8988T (cell line): ENCODE measurements around the gene WTIP.
"Not testable (repeated sequence)": the region's sequence is repeated elsewhere in the genome, so short reads cannot be mapped to it uniquely, and the experiment has no call there.

ENCODE experiments used
- DNase-seq: peaks from one replicate; pipeline ENCODE4 v3.0.0; 2011

WTIP gene

GRCh38 chr19:34504273-34504808 lies 22.8 kb downstream of the WTIP start:
- DNase-seq, result no peak

GRCh38 chr19:34504809-34505291 lies 23.3 kb downstream of the WTIP start:
- DNase-seq, result no peak

DNA sequence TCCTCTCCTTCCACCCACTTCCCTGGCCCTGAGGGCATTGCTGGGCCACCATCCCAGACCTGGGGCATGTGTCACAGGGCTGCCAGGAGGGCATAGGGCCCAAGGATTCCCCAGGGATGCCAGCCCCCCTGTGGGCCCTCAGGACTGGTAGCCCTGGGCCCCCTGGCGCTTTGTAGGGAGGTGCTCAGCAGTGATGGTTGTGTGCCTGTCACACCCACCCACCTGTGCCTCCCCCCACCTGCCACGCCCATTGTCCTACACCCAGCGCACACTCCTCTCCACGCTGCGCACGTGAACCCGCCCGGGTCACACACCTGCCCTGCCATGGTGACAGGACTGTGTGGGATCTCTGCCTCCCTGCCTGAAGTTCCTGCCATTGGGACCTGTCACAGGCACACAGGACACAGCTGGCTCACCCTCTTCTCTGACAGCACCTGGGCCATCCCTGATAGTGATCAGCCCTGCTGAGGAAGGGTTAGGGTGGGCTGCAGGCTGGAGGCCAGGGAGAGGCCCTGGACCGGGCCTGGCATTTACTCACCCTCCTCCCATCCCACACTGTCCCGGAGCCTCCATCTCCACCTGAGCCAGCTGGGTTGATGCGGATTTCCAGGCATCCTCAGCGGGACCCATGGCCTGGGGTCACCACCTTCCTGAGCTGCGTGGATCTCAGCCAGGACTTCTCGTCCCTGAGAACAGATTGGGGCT lies 23.9 kb downstream of the WTIP start:
- no peak for DNase-seq

GRCh38 chr19:34506026-34506370 lies 24.4 kb downstream of the WTIP start:
- no peak for DNase-seq

GRCh38 chr19:34507414-34508067 lies 26.0 kb downstream of the WTIP start:
- DNase-seq, result no peak

GRCh38 chr19:34508540-34508939 lies 27.0 kb downstream of the WTIP start:
- no peak for DNase-seq

DNA sequence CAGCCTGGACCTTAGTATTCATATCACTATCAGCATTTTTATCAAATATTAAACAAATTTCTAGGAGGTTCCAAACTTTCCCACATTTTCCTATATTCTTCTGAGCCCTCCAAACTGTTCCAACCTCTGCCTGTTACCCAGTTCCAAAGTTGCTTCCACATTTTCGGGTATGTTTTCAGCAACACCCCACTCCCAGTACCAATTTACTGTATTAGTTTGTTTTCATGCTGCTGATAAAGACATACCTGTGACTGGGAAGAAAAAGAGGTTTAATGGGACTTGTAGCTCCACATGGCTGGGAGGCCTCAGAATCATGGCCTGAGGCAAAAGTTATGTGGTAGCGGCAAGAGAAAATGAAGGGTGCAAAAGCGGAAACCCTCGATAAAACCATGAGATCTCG lies 29.3 kb downstream of the WTIP start:
- DNase-seq, result not testable (repeated sequence)

DNA sequence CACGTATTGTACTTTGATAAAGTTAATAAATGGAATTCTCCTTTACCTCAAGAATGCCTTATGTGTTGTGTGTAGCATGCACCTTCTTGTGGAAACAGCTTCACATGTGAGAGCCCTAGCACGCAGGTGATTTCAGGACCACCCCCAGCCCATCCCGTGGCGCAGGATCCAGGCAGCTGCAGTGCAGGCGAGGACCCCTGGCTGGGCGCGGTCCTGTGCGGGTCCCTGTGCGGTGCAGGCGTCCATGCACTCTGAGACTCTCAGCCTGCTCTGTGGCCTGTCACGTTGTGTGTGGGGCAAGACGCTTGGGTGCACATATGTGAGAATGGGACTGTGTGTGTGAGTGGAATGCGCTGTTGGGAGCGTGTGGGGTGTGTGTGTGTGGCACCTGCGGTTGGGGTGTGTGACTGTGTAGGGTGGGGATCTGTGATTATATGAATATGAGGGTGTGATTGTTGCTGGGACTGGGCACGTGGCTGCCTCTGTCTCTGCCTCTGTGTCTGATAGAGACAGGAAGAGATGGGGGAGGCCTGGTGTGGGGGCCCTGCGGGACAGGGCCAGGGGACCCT lies 30.8 kb downstream of the WTIP start:
- DNase-seq, result no peak

GRCh38 chr19:34513767-34514166 lies 32.2 kb downstream of the WTIP start:
- DNase-seq, result no peak

GRCh38 chr19:34519602-34520001 lies 38.0 kb downstream of the WTIP start:
- no peak for DNase-seq

GRCh38 chr19:34523408-34523807 lies 41.9 kb downstream of the WTIP start:
- no peak for DNase-seq

DNA sequence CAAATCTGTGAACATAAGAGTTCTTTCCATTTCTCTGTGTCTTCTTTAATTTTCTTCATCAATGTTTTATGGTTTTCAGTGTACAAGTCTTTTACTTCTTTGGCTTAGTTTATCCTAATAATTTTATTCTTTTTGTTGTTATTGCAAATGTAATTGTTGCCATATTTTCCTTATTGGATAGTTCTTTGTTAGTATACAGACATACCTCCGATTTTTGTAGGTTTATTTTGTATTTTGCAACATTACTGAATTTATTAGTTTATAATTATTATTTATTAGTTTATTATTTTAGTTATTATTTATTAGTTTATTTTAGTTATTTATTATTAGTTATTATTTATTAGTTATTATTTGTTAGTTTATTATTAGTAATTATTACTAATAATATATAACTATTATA lies 43.4 kb downstream of the WTIP start:
- DNase-seq, result no peak

DNA sequence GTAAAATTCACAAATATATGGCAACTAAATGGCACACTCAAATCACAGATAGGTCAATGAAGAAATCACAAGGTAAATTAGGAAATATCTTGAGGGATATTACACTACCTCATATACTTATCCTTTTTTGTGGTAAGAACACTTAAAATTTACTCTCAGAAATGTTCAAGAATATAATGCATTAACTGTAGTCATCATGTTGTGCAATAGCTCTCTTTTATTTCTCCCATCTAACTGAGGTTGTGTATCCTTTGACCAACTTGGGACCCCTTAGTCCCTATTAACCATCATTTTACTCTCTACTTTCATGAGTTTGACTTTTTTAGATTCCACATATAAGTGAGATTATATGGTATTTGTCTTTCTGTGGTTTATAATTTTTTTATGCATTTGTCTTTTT lies 52.6 kb downstream of the WTIP start:
- no peak for DNase-seq

GRCh38 chr19:34539396-34539795 lies 57.8 kb downstream of the WTIP start:
- DNase-seq, result no peak

DNA sequence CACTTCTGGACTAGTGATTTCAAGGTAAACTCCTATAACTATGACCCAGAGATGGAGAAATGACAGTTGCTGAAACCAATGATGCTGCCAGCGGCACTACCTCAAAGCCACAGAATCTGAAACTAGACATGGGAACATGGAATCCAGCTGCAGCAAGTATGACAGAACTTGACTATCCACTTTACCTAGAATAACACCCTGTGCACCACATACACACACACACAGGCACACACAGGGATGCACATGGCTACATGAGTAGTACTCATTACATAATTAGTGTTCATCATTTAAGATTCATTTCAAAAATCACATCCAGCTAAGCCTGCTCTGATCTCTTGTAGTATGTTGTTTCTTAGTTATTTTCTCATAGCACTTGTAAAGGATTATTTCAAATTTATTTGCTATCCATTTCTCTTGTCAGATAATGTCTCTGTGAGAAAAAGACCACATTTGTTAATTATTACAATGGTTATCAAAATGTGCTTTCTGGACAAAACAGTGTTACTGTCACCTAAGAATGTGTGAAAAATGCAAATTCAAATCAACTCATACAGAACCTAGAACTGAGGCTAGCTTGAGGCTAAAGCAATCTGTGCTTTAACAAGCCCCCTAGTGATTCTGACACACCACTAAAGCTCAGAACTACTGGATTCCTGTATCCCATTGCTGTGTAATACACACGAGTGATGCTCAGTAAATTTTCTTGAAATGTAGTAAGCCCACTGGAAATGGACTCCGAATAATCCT lies 59.4 kb downstream of the WTIP start:
- DNase-seq, result no peak

DNA sequence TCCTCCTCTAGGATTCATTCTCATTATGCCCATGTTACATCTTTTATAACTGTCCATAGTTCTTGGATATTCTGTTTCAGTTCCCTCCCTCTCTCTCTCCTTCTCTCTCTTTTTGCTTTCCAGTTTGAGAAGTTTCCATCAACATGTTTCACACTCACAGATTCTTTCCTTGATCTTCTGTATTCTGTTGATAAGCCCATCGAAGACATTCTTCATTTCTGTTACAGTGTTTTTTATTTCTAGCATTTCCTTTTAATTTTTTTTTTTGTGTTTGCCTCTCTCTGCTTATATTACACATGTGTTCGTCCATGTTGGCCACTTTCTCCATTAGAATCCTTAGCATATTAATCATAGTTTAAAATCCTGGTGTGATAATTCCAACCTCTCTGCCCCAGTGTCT lies 68.3 kb downstream of the WTIP start:
- no peak for DNase-seq

- no peak for DNase-seq
These were observed 73.9 kb downstream of the WTIP start for GRCh38 chr19:34555447-34555846.

GRCh38 chr19:34556488-34556887 lies 74.9 kb downstream of the WTIP start:
- no peak for DNase-seq

DNA sequence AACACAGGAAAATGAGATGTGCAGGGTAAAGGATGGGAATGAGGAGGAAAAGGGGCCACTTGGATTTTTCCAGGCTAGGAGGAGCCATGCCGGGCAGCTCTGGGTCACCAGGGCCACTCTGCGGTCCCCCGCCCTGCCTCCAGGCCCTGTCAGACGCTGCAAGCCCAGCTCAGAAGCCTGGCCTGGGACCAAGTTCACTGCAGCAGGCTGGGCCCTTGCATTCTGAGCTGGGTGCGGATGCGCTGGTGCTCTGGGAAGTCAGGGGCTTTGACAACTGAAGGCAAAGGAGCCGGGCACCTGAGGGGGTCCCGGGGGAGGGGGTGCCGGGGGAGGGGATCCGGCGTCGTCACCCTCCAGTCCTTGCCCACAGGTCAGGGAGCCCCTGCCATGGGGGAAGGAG lies 77.5 kb downstream of the WTIP start:
- no peak for DNase-seq

DNA sequence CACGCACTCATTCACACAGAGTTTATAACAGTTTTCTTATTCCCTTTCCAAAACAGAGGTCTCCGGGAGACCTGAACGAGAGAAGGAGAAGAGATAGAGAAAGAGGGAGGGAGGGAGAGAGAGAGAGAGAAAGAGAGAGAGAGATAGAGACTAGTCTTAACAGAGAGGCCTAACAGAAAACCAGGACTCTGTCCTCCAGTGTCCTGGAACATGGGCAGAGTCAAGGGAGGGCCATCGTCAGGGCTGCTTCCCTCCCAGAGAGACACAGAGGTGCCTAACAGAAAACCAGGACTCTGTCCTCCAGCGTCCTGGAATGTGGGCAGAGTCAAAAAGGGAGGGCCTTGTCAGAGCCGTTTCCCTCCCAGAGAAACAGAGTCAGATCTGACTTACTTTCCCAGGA lies 78.7 kb downstream of the WTIP start:
- DNase-seq, result no peak
